Neuronal stem cell (in vitro differentiated cells): ENCODE data around the gene HPCA.

Source experiments
- DNase-seq: peaks from one replicate; pipeline ENCODE4 v3.0.0-alpha.2; 2013; ENCODE audit warnings: low spot score
- H2AFZ ChIP-seq: one replicate; pipeline ENCODE4 v1.6.1; 2013; ENCODE audit warnings: mild to moderate bottlenecking, low read length, inconsistent platforms
- H2AK5ac ChIP-seq: 2 replicates; pipeline ENCODE4 v1.6.1; 2013; ENCODE audit warnings: low read depth, mild to moderate bottlenecking, inconsistent platforms, low read length, moderate library complexity, mixed read lengths
- H2BK120ac ChIP-seq: 2 replicates; pipeline ENCODE4 v1.6.1; 2013; ENCODE audit warnings: low read depth, mild to moderate bottlenecking, inconsistent platforms, low read length, moderate library complexity, mixed read lengths
- H2BK12ac ChIP-seq: one replicate; pipeline ENCODE4 v1.6.1; 2013; ENCODE audit warnings: low read length, inconsistent platforms
- H2BK15ac ChIP-seq: 2 replicates; pipeline ENCODE4 v1.6.1; 2013; ENCODE audit warnings: mild to moderate bottlenecking, low read length, inconsistent platforms, mixed read lengths
- H2BK5ac ChIP-seq: one replicate; pipeline ENCODE4 v1.6.1; 2013; ENCODE audit warnings: inconsistent platforms, mild to moderate bottlenecking, low read length, moderate library complexity
- H3K14ac ChIP-seq: one replicate; pipeline ENCODE4 v1.6.1; 2013; ENCODE audit warnings: low read length, inconsistent platforms
- H3K18ac ChIP-seq: 2 replicates; pipeline ENCODE4 v1.6.1; 2013; ENCODE audit warnings: low read length, inconsistent platforms
- H3K23ac ChIP-seq: 2 replicates; pipeline ENCODE4 v1.6.1; 2013; ENCODE audit warnings: low read depth, mild to moderate bottlenecking, mixed read lengths, low read length, inconsistent platforms; ENCODE audit not compliant: poor library complexity
- H3K27ac ChIP-seq: replicated peaks from 3 replicates; pipeline ENCODE4 v1.5.1; 2013; ENCODE audit warnings: low read length, inconsistent platforms
- H3K27me3 ChIP-seq, 3 experiments: 2 replicates each; pipeline ENCODE4 v1.6.1; 2013; ENCODE audit warnings: low read length in 3 of 3, mild to moderate bottlenecking in 2 of 3, inconsistent platforms in 1 of 3, low read depth in 1 of 3, mixed read lengths in 1 of 3, moderate library complexity in 1 of 3; ENCODE audit not compliant: control insufficient read depth in 3 of 3, insufficient read depth in 3 of 3
- H3K36me3 ChIP-seq, 2 donors: replicated peaks in 1 of 2; 2 replicates each; pipeline ENCODE4 v1.6.1; 2013; ENCODE audit warnings: low read length in 2 of 2; ENCODE audit not compliant: control insufficient read depth in 2 of 2, insufficient read depth in 2 of 2
- H3K4ac ChIP-seq: 2 replicates; pipeline ENCODE4 v1.6.1; 2013; ENCODE audit warnings: inconsistent platforms, mild to moderate bottlenecking, low read length, moderate library complexity
- H3K4me1 ChIP-seq, 2 donors: 1 replicate in 1 of 2; 2 replicates in 1 of 2; pipeline ENCODE4 v1.6.1; 2013; ENCODE audit warnings: low read length in 2 of 2, low read depth in 1 of 2; ENCODE audit not compliant: control insufficient read depth in 2 of 2, insufficient read depth in 1 of 2
- H3K4me2 ChIP-seq: one replicate; pipeline ENCODE4 v1.6.1; 2013; ENCODE audit warnings: mild to moderate bottlenecking, low read length, inconsistent platforms; ENCODE audit not compliant: insufficient read depth, poor library complexity, severe bottlenecking
- H3K4me3 ChIP-seq, 2 donors: 2 replicates each; pipeline ENCODE4 v1.5.1; 2013; ENCODE audit warnings: low read length in 2 of 2, mild to moderate bottlenecking in 2 of 2, inconsistent platforms in 1 of 2, moderate library complexity in 1 of 2
- H3K79me1 ChIP-seq: one replicate; pipeline ENCODE4 v1.6.1; 2013; ENCODE audit warnings: low read depth, mild to moderate bottlenecking, inconsistent platforms, low read length, moderate library complexity
- H3K9ac ChIP-seq: one replicate; pipeline ENCODE4 v1.6.1; 2013; ENCODE audit warnings: mild to moderate bottlenecking, low read depth, low read length, inconsistent platforms; ENCODE audit not compliant: poor library complexity
- H3K9me3 ChIP-seq, 2 donors: replicated peaks in 1 of 2; 2 replicates each; pipeline versions ENCODE3 to v1.6.1; 2013; ENCODE audit warnings: low read length in 2 of 2, mild to moderate bottlenecking in 2 of 2, inconsistent platforms in 1 of 2, low read depth in 1 of 2, mixed read lengths in 1 of 2, moderate library complexity in 1 of 2; ENCODE audit not compliant: control insufficient read depth in 2 of 2, insufficient read depth in 1 of 2
- H4K8ac ChIP-seq: one replicate; pipeline ENCODE4 v1.6.1; 2013; ENCODE audit warnings: low read depth, mild to moderate bottlenecking, inconsistent platforms, low read length, moderate library complexity
- H4K91ac ChIP-seq: one replicate; pipeline ENCODE4 v1.6.1; 2013; ENCODE audit warnings: low read length, low read depth, mild to moderate bottlenecking, inconsistent platforms; ENCODE audit not compliant: poor library complexity
- WGBS, 2 donors: extraction: QIAGEN DNeasy Blood & Tissue Kit; methylation state at CpG; one replicate each; pipeline ENCODE4 v1.1.7; 2013; ENCODE audit warnings: missing lambda C conversion rate in 2 of 2, mixed read lengths in 1 of 2; ENCODE audit not compliant: insufficient read length in 2 of 2, insufficient replicate concordance in 1 of 2; ENCODE audit errors: extremely low coverage in 2 of 2; 5-methylcytosine and 5-hydroxymethylcytosine counted together

The HPCA gene

DNA sequence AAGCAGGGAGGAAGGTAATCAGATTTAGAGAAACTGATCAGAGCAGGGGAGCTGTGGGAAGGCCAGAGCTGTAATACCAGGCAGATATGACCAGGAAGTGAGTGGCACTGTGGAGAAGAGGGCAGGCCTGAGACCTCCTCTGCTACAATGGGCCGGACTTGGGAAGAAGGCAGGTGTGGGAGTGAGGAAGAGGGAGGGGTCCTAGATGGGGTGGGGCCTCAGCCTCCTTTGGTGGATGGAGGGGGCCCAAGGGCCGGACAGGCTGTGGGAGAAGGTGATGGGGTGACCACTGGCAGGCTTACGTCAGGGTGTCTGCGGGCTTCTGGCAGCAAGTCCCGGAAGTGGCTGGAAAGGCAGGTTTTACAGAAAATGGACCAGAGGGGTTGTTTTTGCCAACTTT is 5.0 kb upstream of the HPCA start:
- DNase-seq: no peak
- Histone ChIP-seq H3K4me2 (no peak overlapping the region), H3K4me3 (no peak overlapping the region), H2BK120ac (no peak overlapping the region), H3K79me1 (peaks cover 2% of the 10 kb centered on the region), H4K91ac (no peak overlapping the region), H3K23ac (no peak overlapping the region), H3K4me1 (peaks cover 6 to 17% of the 10 kb centered on the region in 2 donors), H3K18ac (no peak overlapping the region), H4K8ac (no peak overlapping the region), H3K27ac (no peak overlapping the region), H3K4ac (no peak overlapping the region), H2AFZ (no peak overlapping the region), H3K9me3 (no peaks in the 10 kb centered on the region), H2BK15ac (no peak overlapping the region), H2BK12ac (no peak overlapping the region), H2AK5ac (peak overlapping the region; percentile 32), H2BK5ac (no peak overlapping the region), H3K27me3 (peaks cover 0 to 65% (median 15%) of the 10 kb centered on the region in 3 experiments), H3K36me3 (no peaks in the 10 kb centered on the region), H3K14ac (no peak overlapping the region), H3K9ac (no peak overlapping the region)
- no CpG with 5 or more reads among the region's 5 CpGs for WGBS, 2 donors

DNA sequence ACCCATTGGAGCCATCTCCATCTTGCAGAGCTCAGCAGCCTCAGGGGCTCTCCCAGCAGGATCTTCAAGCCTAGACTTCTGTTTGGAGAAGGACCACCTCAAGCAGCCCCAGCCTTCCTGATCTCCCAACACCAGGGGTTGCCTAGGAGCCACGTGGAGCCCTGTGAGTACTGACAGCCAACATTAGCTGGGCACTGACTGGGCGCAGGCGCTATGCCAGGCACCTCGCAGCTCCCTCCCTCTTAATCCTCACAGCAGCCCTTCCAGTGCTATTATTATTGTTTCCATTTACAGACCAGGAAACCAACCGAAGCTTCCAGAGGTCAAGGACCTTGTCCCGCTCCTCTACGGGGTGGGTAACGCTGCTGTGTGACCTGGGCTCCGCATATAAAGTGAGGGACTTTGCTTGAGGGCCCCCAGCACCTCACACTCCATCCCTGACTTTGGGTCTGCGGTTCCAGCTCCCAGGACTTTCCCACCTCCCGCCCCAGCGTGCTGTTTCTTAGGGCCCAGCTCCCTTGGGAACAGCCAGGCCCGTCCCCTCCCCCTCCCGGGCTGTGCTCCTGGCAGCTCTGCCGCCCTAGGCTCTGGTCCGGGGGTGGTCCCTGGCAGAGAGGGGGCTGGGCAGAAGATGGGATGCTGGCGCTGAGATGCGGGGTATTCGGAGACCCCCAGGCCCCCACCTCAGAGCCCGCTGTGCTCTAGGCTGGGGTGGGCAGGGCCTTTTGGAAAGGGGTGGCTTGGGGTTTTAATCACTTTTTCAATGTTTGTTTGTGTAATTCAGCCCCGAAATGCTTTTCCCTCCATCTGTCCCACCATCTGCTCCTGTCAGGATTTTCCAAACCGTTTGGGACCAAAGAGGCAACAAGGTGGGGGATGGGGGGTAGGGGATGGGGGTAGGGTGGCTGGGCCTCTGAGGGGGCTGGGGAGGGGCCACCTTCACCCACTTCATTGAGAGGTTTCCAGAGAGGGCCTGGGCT is 4.1 kb upstream of the HPCA start:
- Histone ChIP-seq H3K79me1 (peaks cover 4% of the 10 kb centered on the region), H2AK5ac (peak overlapping the region; percentile 32), H4K8ac (no peak overlapping the region), H3K9ac (no peak overlapping the region), H3K4me1 (peaks cover 3 to 14% of the 10 kb centered on the region in 2 donors), H3K9me3 (peaks cover 0 to 1% of the 10 kb centered on the region in 2 donors), H4K91ac (no peak overlapping the region), H3K18ac (peak overlapping the region; percentile 38), H3K4me2 (no peak overlapping the region), H3K23ac (no peak overlapping the region), H2BK5ac (no peak overlapping the region), H3K14ac (no peak overlapping the region), H3K27ac (no peak overlapping the region), H3K4ac (no peak overlapping the region), H2AFZ (no peak overlapping the region), H2BK15ac (no peak overlapping the region), H3K36me3 (no peaks in the 10 kb centered on the region), H3K27me3 (peaks cover 0 to 63% (median 20%) of the 10 kb centered on the region in 3 experiments), H2BK12ac (no peak overlapping the region), H2BK120ac (no peak overlapping the region), H3K4me3 (no peak overlapping the region)
- WGBS, 2 donors: no CpG with 5 or more reads among the region's 22 CpGs
- DNase-seq: no peak

DNA sequence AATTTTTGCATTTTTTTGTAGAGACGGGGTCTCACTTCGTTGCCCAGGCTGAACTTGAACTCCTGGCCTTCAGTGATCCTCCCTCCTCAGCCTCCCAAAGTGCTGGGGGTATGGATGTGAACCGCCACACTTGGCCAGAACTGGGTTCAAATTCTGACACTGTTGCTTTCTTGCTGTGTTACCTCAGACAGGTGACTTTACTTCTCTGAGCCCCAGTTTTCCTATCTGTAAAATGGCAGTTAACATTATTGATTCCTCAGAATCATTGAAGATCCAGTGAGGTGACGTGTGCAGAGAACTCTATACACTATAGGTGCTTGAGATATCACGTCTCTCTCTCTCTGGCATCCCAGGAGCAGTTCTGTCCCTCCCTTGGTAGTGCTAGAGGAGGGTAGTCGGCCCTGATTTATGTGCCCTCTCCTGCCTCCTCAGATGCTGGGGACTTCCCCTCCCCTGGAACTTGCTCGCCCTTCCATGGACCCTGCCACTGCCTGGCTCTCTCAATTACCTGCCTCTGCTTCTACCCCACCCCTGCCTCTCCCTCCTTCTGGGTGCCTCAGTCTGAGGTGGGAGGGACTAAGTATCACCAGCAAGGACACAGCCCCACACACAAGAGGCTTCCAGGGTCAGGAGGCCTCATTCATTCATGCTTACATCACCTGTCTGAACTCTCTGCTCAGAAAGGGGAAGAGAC is 2.8 kb upstream of the HPCA start:
- H3K27me3 ChIP-seq: peaks cover 0 to 63% (median 26%) of the 10 kb centered on the region in 3 experiments
- no peak for DNase-seq
- no peak overlapping the region for H3K27ac ChIP-seq
- H3K4me3 ChIP-seq: no peak overlapping the region
- no peak overlapping the region for H4K91ac ChIP-seq
- H4K8ac ChIP-seq: no peak overlapping the region
- peaks cover 0 to 3% of the 10 kb centered on the region in 2 donors for H3K9me3 ChIP-seq
- H3K4me2 ChIP-seq: no peak overlapping the region
- no CpG with 5 or more reads among the region's 7 CpGs for WGBS, 2 donors
- H2BK15ac ChIP-seq: no peak overlapping the region
- no peak overlapping the region for H3K9ac ChIP-seq
- no peak overlapping the region for H3K14ac ChIP-seq
- H3K18ac ChIP-seq: no peak overlapping the region
- no peak overlapping the region for H2BK12ac ChIP-seq
- H3K79me1 ChIP-seq: peaks cover 4% of the 10 kb centered on the region
- no peak overlapping the region for H3K4ac ChIP-seq
- H3K4me1 ChIP-seq: peaks cover under 1 to 8% of the 10 kb centered on the region in 2 donors
- H2AFZ ChIP-seq: no peak overlapping the region
- no peaks in the 10 kb centered on the region for H3K36me3 ChIP-seq
- H2AK5ac ChIP-seq: no peak overlapping the region
- H2BK120ac ChIP-seq: no peak overlapping the region
- no peak overlapping the region for H3K23ac ChIP-seq
- no peak overlapping the region for H2BK5ac ChIP-seq

DNA sequence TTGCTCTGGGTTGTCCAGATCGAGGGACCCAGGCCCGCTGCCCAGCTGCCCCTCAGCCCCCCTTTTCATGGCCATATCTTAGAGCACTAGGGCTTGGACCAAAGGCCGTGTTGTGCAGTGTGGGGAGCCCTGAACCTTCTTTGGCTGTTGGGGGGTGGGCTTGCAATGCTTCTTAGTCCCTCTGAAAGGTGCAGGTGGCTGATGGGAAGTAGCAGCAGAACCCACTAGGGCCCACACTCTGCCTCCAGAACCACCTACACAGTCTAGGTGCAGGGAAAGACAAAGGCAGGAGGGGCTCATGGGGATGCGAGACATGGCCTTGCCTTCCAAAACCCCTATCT is 2.3 kb upstream of the HPCA start:
- Histone ChIP-seq H4K8ac (no peak overlapping the region), H3K18ac (no peak overlapping the region), H2BK12ac (no peak overlapping the region), H4K91ac (no peak overlapping the region), H3K4ac (no peak overlapping the region), H3K36me3 (no peaks in the 10 kb centered on the region), H2BK5ac (no peak overlapping the region), H3K9me3 (peaks cover 0 to 3% of the 10 kb centered on the region in 2 donors), H2AFZ (no peak overlapping the region), H2BK15ac (no peak overlapping the region), H3K9ac (no peak overlapping the region), H3K4me3 (no peak overlapping the region), H3K27me3 (peaks cover 0 to 63% (median 26%) of the 10 kb centered on the region in 3 experiments), H3K4me2 (no peak overlapping the region), H3K27ac (no peak overlapping the region), H3K14ac (no peak overlapping the region), H2AK5ac (no peak overlapping the region), H3K79me1 (peaks cover 4% of the 10 kb centered on the region), H3K23ac (no peak overlapping the region), H2BK120ac (no peak overlapping the region), H3K4me1 (peaks cover 0 to 6% of the 10 kb centered on the region in 2 donors)
- no CpG with 5 or more reads among the region's 4 CpGs for WGBS, 2 donors
- no peak for DNase-seq
